Measurements from ENCODE around the gene GJA5. TPM values are rescaled to one million over a fixed set of nuclear protein-coding genes. Genes with fewer than 3 reads are reported as not detected.

Gene GJA5
- total and polyA plus RNA-seq, 8 donors = 0.57 to 4.6 (median 2.0) TPM

- H3K9me3 ChIP-seq = no peaks in the 10 kb centered on the region
- no peaks in the 10 kb centered on the region for H3K27me3 ChIP-seq
- intact Hi-C loops (cut with DNase I) = no loop called here
- FAIRE-seq = no peak
- H3K27ac ChIP-seq = no peak overlapping the region
- no peaks in the 10 kb centered on the region for H3K36me3 ChIP-seq
- H3K4me3 ChIP-seq = no peak overlapping the region
- ATAC-seq = no peak
- DNase-seq = no peak
- TF ChIP-seq, protein P1, sequence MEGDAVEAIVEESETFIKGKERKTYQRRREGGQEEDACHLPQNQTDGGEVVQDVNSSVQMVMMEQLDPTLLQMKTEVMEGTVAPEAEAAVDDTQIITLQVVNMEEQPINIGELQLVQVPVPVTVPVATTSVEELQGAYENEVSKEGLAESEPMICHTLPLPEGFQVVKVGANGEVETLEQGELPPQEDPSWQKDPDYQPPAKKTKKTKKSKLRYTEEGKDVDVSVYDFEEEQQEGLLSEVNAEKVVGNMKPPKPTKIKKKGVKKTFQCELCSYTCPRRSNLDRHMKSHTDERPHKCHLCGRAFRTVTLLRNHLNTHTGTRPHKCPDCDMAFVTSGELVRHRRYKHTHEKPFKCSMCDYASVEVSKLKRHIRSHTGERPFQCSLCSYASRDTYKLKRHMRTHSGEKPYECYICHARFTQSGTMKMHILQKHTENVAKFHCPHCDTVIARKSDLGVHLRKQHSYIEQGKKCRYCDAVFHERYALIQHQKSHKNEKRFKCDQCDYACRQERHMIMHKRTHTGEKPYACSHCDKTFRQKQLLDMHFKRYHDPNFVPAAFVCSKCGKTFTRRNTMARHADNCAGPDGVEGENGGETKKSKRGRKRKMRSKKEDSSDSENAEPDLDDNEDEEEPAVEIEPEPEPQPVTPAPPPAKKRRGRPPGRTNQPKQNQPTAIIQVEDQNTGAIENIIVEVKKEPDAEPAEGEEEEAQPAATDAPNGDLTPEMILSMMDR (IDR thresholded peaks at IDR 0.05) = no peak
- H3K4me1 ChIP-seq = no peaks in the 10 kb centered on the region
- WGBS, 2 donors = 77 to 83% methylated on average over 2 of the region's 2 CpGs
Measured at GRCh38 chr1:147787765-147788164, 27.4 kb upstream of the GJA5 start.

DNA sequence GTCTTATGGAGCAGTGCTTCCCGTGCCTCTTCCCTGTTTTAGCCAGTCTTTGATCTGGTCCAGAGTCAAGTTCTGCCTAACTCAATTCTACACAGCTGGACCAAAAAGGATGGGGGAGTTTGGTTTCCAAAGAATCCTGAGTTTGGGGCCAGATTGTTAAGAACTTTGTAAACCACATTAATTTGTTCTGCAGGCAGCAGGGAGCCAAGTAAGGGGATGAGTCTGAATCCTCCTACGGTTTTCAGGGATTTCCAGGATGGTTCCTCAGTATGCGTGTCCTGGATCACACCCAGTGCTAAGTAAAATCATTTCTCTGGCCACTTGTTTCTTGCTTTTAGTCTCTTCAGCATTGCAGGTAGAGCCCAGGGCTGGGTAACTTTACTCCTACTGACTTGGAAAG is 26.1 kb upstream of the GJA5 start:
- intact Hi-C loops (cut with DNase I) = no loop called here
- ATAC-seq (peak in 1 of 4 donors; percentile 48), DNase-seq (no peak), FAIRE-seq (no peak)
- H3K36me3 ChIP-seq = no peaks in the 10 kb centered on the region
- no peaks in the 10 kb centered on the region for H3K27me3 ChIP-seq
- no peak overlapping the region for H3K4me3 ChIP-seq
- TF ChIP-seq, protein P1 (IDR thresholded peaks at IDR 0.05) = no peak
- H3K27ac ChIP-seq = no peak overlapping the region
- WGBS, 2 donors = 52 to 54% methylated on average over 3 of the region's 3 CpGs
- H3K9me3 ChIP-seq = no peaks in the 10 kb centered on the region
- H3K4me1 ChIP-seq = no peaks in the 10 kb centered on the region

DNA sequence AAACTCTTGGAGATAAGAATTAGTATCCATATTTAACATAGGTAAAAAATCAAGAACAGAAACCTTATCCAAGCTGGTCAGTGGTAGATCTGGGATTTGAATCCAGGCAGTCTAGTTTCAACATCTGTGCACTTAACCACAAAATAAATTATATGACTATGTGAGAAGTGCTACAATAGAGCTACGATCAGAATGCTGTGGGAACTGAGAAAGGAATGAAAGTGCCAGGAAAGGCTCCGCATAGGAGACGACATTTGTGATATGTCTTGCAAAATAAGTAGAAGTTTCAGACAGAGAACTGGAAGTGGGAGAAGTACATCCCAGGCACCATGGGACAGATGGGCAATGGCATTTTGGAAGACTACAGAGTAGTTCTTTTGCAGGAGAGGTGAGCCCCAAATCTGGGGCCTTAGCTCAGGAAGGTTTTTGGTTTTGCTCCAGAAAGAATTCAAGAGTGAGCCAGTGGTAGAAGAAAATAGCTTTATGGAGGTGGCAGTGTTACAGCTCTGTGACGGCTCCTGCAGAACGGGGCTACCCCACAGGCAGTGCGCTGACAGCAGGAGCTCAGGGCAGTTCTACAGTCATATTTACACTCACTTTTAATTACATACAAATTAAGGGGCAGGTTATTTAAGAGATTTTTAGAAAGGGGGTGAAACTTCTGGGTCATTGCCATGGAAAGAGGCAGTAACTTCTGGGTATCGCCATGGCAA is 25.5 kb upstream of the GJA5 start:
- ATAC-seq (no peak), FAIRE-seq (no peak), DNase-seq (no peak)
- H3K4me3 ChIP-seq = no peak overlapping the region
- TF ChIP-seq, protein P1 (IDR thresholded peaks at IDR 0.05) = no peak
- H3K27me3 ChIP-seq = no peaks in the 10 kb centered on the region
- H3K9me3 ChIP-seq = no peaks in the 10 kb centered on the region
- intact Hi-C loops (cut with DNase I) = no loop called here
- no peaks in the 10 kb centered on the region for H3K36me3 ChIP-seq
- no peak overlapping the region for H3K27ac ChIP-seq
- 86% methylated on average over 7 of the region's 7 CpGs for WGBS, 2 donors
- no peaks in the 10 kb centered on the region for H3K4me1 ChIP-seq

DNA sequence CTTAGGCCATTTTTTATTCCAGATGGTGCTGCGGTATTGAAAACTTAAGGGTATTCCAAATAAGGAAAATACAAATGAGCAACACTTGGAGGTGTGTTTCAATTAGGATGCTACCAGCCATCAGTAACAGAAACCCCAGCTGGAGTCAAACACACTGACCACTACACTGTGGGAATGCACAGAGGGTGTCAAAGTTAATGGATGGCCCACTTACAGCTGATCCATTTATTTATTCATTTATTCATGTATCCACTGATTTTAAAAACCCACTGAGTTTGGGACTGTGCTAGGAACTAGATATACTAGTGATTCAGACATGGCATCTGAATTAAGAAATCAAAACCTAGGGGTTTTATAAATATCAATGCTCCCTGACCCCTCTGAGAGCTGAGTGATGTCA is 24.5 kb upstream of the GJA5 start:
- ATAC-seq (no peak), FAIRE-seq (no peak), DNase-seq (no peak)
- Histone ChIP-seq H3K27ac (no peak overlapping the region), H3K36me3 (no peaks in the 10 kb centered on the region), H3K27me3 (no peaks in the 10 kb centered on the region), H3K4me3 (no peak overlapping the region), H3K9me3 (no peaks in the 10 kb centered on the region), H3K4me1 (no peaks in the 10 kb centered on the region)
- TF ChIP-seq, protein P1 (IDR thresholded peaks at IDR 0.05) = no peak
- intact Hi-C loops (cut with DNase I) = no loop called here
- 86 to 91% methylated on average over 1 of the region's 1 CpG for WGBS, 2 donors

GRCh38 chr1:147781056-147781471 is 20.7 kb upstream of the GJA5 start:
- H3K9me3 ChIP-seq = no peaks in the 10 kb centered on the region
- no peak for ATAC-seq
- no peak for FAIRE-seq

More at GRCh38 chr1:147781056-147781471, 20.7 kb upstream of the GJA5 start:
- Histone ChIP-seq H3K27me3 (no peaks in the 10 kb centered on the region), H3K36me3 (no peaks in the 10 kb centered on the region), H3K4me3 (no peak overlapping the region), H3K27ac (no peak overlapping the region), H3K4me1 (no peaks in the 10 kb centered on the region)
- intact Hi-C loops (cut with DNase I) = no loop called here
- DNase-seq = no peak
- WGBS, 2 donors = 31 to 48% methylated on average over 3 of the region's 3 CpGs
- TF ChIP-seq, protein P1 (IDR thresholded peaks at IDR 0.05) = no peak
